Pancreas (tissue), 10 donors: ENCODE results near the gene DIP2C. TPM values are rescaled to one million over a fixed set of nuclear protein-coding genes. Genes with fewer than 3 reads are reported as not detected.

Experiments used
- ATAC-seq, 4 donors: fragments of 200-7000 bp; cut with Tn5 transposase; one replicate each; pipeline versions ENCODE4 v1.8.0 to v1.9.1; 2020; ENCODE audit warnings: mild to moderate bottlenecking in 4 of 4, moderate library complexity in 4 of 4
- DNase-seq, 6 donors: peaks; one replicate each; pipeline ENCODE4 v3.0.0-alpha.2; 2020
- FAIRE-seq: peaks from 2 replicates; lab custom pipeline; 2012; peaks lifted over from hg19 to GRCh38; lab: Jason Lieb, UNC
- H3K27ac ChIP-seq, 4 donors: fragments of 200-600 bp; sonication (generic); 1 replicate in 3 of 4; 2 replicates in 1 of 4; pipeline versions ENCODE4 v1.5.0 to v1.8.0; 2020
- H3K27me3 ChIP-seq, 4 donors: fragments of 200-600 bp; one replicate each; pipeline ENCODE4 v1.8.0; 2021
- H3K36me3 ChIP-seq, 3 donors: fragments of 200-600 bp; sonication (generic) in 1 of 3; one replicate each; pipeline versions ENCODE4 v1.5.0 to v1.8.0; 2020 to 2021
- H3K4me1 ChIP-seq, 3 donors: fragments of 200-600 bp; one replicate each; pipeline ENCODE4 v1.8.0; 2021
- H3K4me3 ChIP-seq, 4 donors: fragments of 200-600 bp; sonication (generic) in 2 of 4; one replicate each; pipeline versions ENCODE4 v1.5.0 to v1.8.0; 2020 to 2021
- H3K9me3 ChIP-seq, 4 donors: fragments of 200-600 bp; one replicate each; pipeline ENCODE4 v1.8.0; 2021
- CTCF ChIP-seq, 4 donors: fragments of 200-600 bp; sonication (generic) in 3 of 4; IDR thresholded peaks; one replicate each; pipeline versions ENCODE4 v1.5.0 to v1.8.0; 2021; ENCODE audit warnings: antibody characterized with exemption in 4 of 4
- WGBS, 2 donors: extraction: QIAGEN DNeasy Blood & Tissue Kit; methylation state at CpG; one replicate each; pipeline ENCODE4 v1.1.7; 2013; 5-methylcytosine and 5-hydroxymethylcytosine counted together
- intact Hi-C, 3 donors: fragments of 100-400 bp; cut with DNase I; formaldehyde crosslinking; loops; one replicate each; pipeline versions ENCODE4 v1.11.1 to v1.14.2; 2022
- polyA plus RNA-seq, 2 donors: library from polyadenylated mRNA; stranded (reverse); fragments of 200-250 nt; gene quantifications; one replicate each; pipeline ENCODE4 v1.2.3, GENCODE V29; 2013
- total RNA-seq, 6 donors: library from RNA; stranded (reverse); fragmentation: NEBNext Ultra II Directional in 4 of 6; extraction: Animal tissue kit (Norgen Biotek cat#: 25700) in 4 of 6; gene quantifications; one replicate each; pipeline versions ENCODE4 v1.2.1 to v1.2.4, GENCODE V29; 2021 to 2023
- donor health status: healthy with polysubstance abuse.
- donor health status: DM: no; HTN: no; CAD: no; lungs with moderate emphysema.
- donor health status: DM: no; HTN: no; CAD: no.
- donor health status: control.
- donor health status: control.
- donor health status: Bipolar disorder and iron deficiency.
- donor health status: DM: yes; HTN: yes; CAD: no.
- donor health status: DM: no; HTN: no; CAD: no.
- donor health status: DM: no; HTN: no; CAD: no.
- donor health status: DM: yes; HTN: yes; CAD: no.

DIP2C gene
- total and polyA plus RNA-seq, 8 donors: 4.3 to 11.8 (median 7.3) TPM

GRCh38 chr10:232061-232460 lies 457.4 kb downstream of the DIP2C start:
- FAIRE-seq: no peak
- Histone ChIP-seq H3K9me3 (no peaks in the 10 kb centered on the region), H3K4me1 (no peaks in the 10 kb centered on the region), H3K36me3 (no peaks in the 10 kb centered on the region), H3K27ac (no peak overlapping the region), H3K4me3 (no peak overlapping the region), H3K27me3 (no peaks in the 10 kb centered on the region)
- TF ChIP-seq CTCF (IDR thresholded peaks at IDR 0.05): no peak
- 94 to 96% methylated on average over 3 of the region's 3 CpGs for WGBS, 2 donors
- DNase-seq: no peak
- intact Hi-C loops: no loop called here
- ATAC-seq: no peak

DNA sequence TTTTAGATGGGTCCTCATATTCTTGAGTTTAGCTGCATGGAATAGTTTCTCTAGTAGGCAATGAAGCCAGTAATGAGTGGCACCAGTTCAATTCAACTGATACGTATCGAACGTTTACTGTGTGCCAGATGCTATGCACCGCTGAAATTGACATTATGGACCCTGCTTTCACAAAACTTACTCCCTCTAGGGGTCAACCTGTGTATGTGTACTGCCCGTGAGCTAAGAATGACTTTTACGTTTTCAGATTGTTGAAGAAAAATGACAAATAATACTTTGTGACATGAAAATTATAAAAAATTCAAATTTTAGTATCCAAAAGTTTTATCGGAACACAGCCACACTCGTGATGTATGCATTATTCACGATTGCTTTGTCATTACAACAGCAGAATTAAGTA lies 458.7 kb downstream of the DIP2C start:
- ATAC-seq (peak in 2 of 4 donors; percentile 48 to 61), FAIRE-seq (no peak), DNase-seq (no peak)
- no peaks in the 10 kb centered on the region for H3K36me3 ChIP-seq
- WGBS, 2 donors: 74 to 83% methylated on average over 9 of the region's 9 CpGs
- intact Hi-C loops: no loop called here
- H3K4me1 ChIP-seq: no peaks in the 10 kb centered on the region
- peak in 2 of 4 donors; percentile 23 to 25 for TF ChIP-seq CTCF (IDR thresholded peaks at IDR 0.05)
- no peak overlapping the region for H3K4me3 ChIP-seq
- no peak overlapping the region for H3K27ac ChIP-seq
- H3K27me3 ChIP-seq: no peaks in the 10 kb centered on the region
- H3K9me3 ChIP-seq: no peaks in the 10 kb centered on the region

- Histone ChIP-seq H3K9me3 (no peaks in the 10 kb centered on the region), H3K4me3 (no peak overlapping the region), H3K27me3 (no peaks in the 10 kb centered on the region), H3K36me3 (no peaks in the 10 kb centered on the region), H3K27ac (no peak overlapping the region), H3K4me1 (peaks cover 0 to 5% (median 0%) of the 10 kb centered on the region in 3 donors)
- ATAC-seq: no peak
- intact Hi-C loops: no loop called here
- TF ChIP-seq CTCF (IDR thresholded peaks at IDR 0.05): no peak
- 83% methylated on average over 6 of the region's 6 CpGs for WGBS, 2 donors
- no peak for DNase-seq
- FAIRE-seq: no peak
Measured at GRCh38 chr10:228366-228765, 461.1 kb downstream of the DIP2C start.

DNA sequence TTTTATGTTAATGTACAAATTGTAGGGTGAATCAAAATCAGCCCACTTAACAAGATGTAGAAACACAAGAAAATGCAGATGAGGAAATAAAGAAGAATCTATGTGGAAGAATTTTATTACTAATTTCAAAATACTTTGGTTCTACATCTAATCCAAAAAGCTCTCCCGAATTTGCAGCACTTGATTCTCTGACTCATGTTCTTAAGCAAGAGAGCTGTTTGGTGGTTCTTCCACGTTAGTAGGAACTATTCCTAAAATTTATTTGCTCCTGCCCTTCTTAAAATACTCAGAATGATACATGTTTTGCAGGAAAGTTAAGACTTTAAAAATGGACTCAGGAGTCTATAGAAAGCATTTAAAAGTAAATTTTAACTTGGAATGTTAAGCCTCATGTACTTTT lies 462.5 kb downstream of the DIP2C start:
- Histone ChIP-seq H3K27ac (no peak overlapping the region), H3K4me1 (peaks cover 0 to 5% (median 0%) of the 10 kb centered on the region in 3 donors), H3K27me3 (no peaks in the 10 kb centered on the region), H3K4me3 (no peak overlapping the region), H3K9me3 (no peaks in the 10 kb centered on the region), H3K36me3 (no peaks in the 10 kb centered on the region)
- intact Hi-C loops: no loop called here
- no peak for TF ChIP-seq CTCF (IDR thresholded peaks at IDR 0.05)
- FAIRE-seq: no peak
- WGBS, 2 donors: 69 to 81% methylated on average over 2 of the region's 2 CpGs
- peak in 1 of 4 donors; percentile 47 for ATAC-seq
- DNase-seq: no peak

- TF ChIP-seq CTCF (IDR thresholded peaks at IDR 0.05): no peak
- Histone ChIP-seq H3K4me1 (peaks cover 0 to 5% (median 0%) of the 10 kb centered on the region in 3 donors), H3K27me3 (no peaks in the 10 kb centered on the region), H3K4me3 (no peak overlapping the region), H3K36me3 (no peaks in the 10 kb centered on the region), H3K27ac (no peak overlapping the region), H3K9me3 (no peaks in the 10 kb centered on the region)
- 99 to 100% methylated on average over 2 of the region's 2 CpGs for WGBS, 2 donors
- ATAC-seq: no peak
- no peak for DNase-seq
- intact Hi-C loops: no loop called here
- no peak for FAIRE-seq
Measured at GRCh38 chr10:226018-226417, 463.4 kb downstream of the DIP2C start.
